Measurements from ENCODE around the gene SEMA4B.
"Not testable (repeated sequence)": the region's sequence is repeated elsewhere in the genome, so short reads cannot be mapped to it uniquely, and the experiment has no call there.

Gene SEMA4B

GRCh38 chr15:90184119-90184785, 16.9 kb upstream of the SEMA4B start:
- DNase-seq (ENCODE audit: low read depth): no peak

- no peak for DNase-seq (ENCODE audit: low read depth)
Observed at GRCh38 chr15:90184786-90185704, 16.1 kb upstream of the SEMA4B start.

- no peak for DNase-seq (ENCODE audit: low read depth)
Observed at GRCh38 chr15:90187257-90187868, 13.8 kb upstream of the SEMA4B start.

GRCh38 chr15:90188065-90188464, 13.1 kb upstream of the SEMA4B start:
- not testable (repeated sequence) for DNase-seq (ENCODE audit: low read depth)

GRCh38 chr15:90188914-90189748, 12.0 kb upstream of the SEMA4B start:
- DNase-seq (ENCODE audit: low read depth): no peak

- DNase-seq (ENCODE audit: low read depth): no peak
Observed at GRCh38 chr15:90189781-90190467, 11.2 kb upstream of the SEMA4B start.

- no peak for DNase-seq (ENCODE audit: low read depth)
Observed at GRCh38 chr15:90190606-90191343, 10.4 kb upstream of the SEMA4B start.

GRCh38 chr15:90191344-90191687, 9.8 kb upstream of the SEMA4B start:
- no peak for DNase-seq (ENCODE audit: low read depth)

GRCh38 chr15:90191794-90192509, 9.2 kb upstream of the SEMA4B start:
- DNase-seq (ENCODE audit: low read depth): no peak

- no peak for DNase-seq (ENCODE audit: low read depth)
Observed at GRCh38 chr15:90192961-90193786, 8.0 kb upstream of the SEMA4B start.

- no peak for DNase-seq (ENCODE audit: low read depth)
Observed at GRCh38 chr15:90194655-90195054, 6.5 kb upstream of the SEMA4B start.

- DNase-seq (ENCODE audit: low read depth): no peak
Observed at GRCh38 chr15:90200534-90201129, 498 bp upstream of the SEMA4B start.

- no peak for DNase-seq (ENCODE audit: low read depth)
Observed at GRCh38 chr15:90201944-90202375, 830 bp downstream of the SEMA4B start.

GRCh38 chr15:90202929-90203328, 1.8 kb downstream of the SEMA4B start:
- DNase-seq (ENCODE audit: low read depth): no peak

- DNase-seq (ENCODE audit: low read depth): no peak
Observed at GRCh38 chr15:90203473-90203872, 2.3 kb downstream of the SEMA4B start.

GRCh38 chr15:90203922-90204321, 2.8 kb downstream of the SEMA4B start:
- DNase-seq (ENCODE audit: low read depth): no peak

- DNase-seq (ENCODE audit: low read depth): no peak
Observed at GRCh38 chr15:90205050-90205848, 4.1 kb downstream of the SEMA4B start.

GRCh38 chr15:90205886-90206285, 4.8 kb downstream of the SEMA4B start:
- DNase-seq (ENCODE audit: low read depth): no peak

All from stimulated activated CD8-positive, alpha-beta memory T cell treated with anti-CD3 and anti-CD28 coated beads, Interleukin-15, amount 100 ng/mL, for 1 hour (primary cell).